OCI-LY1 (cell line): ENCODE results near the gene UBAP2L.

Source experiments
- H2AFZ ChIP-seq: fragments of 200-600 bp; sonication (generic), shearing (Covaris generic); 2 replicates; pipeline ENCODE4 v1.6.0; 2014; ENCODE audit warnings: antibody characterized with exemption, mild to moderate bottlenecking, low read length
- H3F3A ChIP-seq: fragments of 200-600 bp; sonication (generic), shearing (Covaris generic); 2 replicates; pipeline ENCODE4 v1.6.0; 2014; ENCODE audit warnings: mild to moderate bottlenecking, antibody characterized with exemption, low read length, moderate library complexity; ENCODE audit not compliant: insufficient read depth
- H3K27ac ChIP-seq: fragments of 200-600 bp; sonication (generic); 2 replicates; pipeline ENCODE4 v1.5.1; 2014; ENCODE audit warnings: low read length, mixed run types, mild to moderate bottlenecking, low read depth; ENCODE audit not compliant: poor library complexity, severe bottlenecking
- H3K27me3 ChIP-seq: fragments of 200-600 bp; sonication (generic); 2 replicates; pipeline ENCODE4 v1.6.0; 2014; ENCODE audit warnings: antibody characterized with exemption, mild to moderate bottlenecking, low read length, moderate library complexity; ENCODE audit not compliant: insufficient read depth
- H3K36me3 ChIP-seq: fragments of 200-600 bp; sonication (generic); 2 replicates; pipeline ENCODE4 v1.6.1; 2014; ENCODE audit warnings: mild to moderate bottlenecking, antibody characterized with exemption, low read length, moderate library complexity, mixed read lengths; ENCODE audit not compliant: insufficient read depth
- H3K4me1 ChIP-seq: fragments of 200-600 bp; sonication (generic); 2 replicates; pipeline ENCODE4 v1.5.1; 2014; ENCODE audit warnings: mild to moderate bottlenecking, low read length, moderate library complexity; ENCODE audit not compliant: insufficient read depth, severe bottlenecking
- H3K4me2 ChIP-seq: fragments of 200-600 bp; sonication (generic), shearing (Covaris generic); 2 replicates; pipeline ENCODE4 v1.6.1; 2014; ENCODE audit warnings: low read length
- H3K4me3 ChIP-seq: fragments of 200-600 bp; sonication (generic); 2 replicates; pipeline ENCODE4 v1.5.1; 2014; ENCODE audit warnings: low read length, low read depth, mild to moderate bottlenecking, mixed read lengths; ENCODE audit not compliant: poor library complexity, severe bottlenecking
- H3K79me2 ChIP-seq: fragments of 200-600 bp; shearing (Covaris generic); 2 replicates; pipeline ENCODE4 v1.6.1; 2016; ENCODE audit warnings: mixed run types, low read length, mixed read lengths; ENCODE audit not compliant: insufficient read depth
- H3K9ac ChIP-seq: fragments of 200-600 bp; sonication (generic), shearing (Covaris generic); 2 replicates; pipeline ENCODE4 v1.6.1; 2014; ENCODE audit warnings: mild to moderate bottlenecking, low read length, mixed read lengths
- H3K9me2 ChIP-seq: fragments of 200-600 bp; sonication (generic), shearing (Covaris generic); 2 replicates; pipeline ENCODE4 v1.6.1; 2014; ENCODE audit warnings: low read depth, mild to moderate bottlenecking, low read length, mixed read lengths
- H3K9me3 ChIP-seq: fragments of 200-600 bp; shearing (Covaris generic); 2 replicates; pipeline ENCODE4 v1.6.1; 2014; ENCODE audit warnings: low read length, mixed read lengths
- H4K20me1 ChIP-seq: fragments of 200-600 bp; sonication (generic), shearing (Covaris generic); 2 replicates; pipeline ENCODE4 v1.6.0; 2016; ENCODE audit warnings: mild to moderate bottlenecking, low read length; ENCODE audit not compliant: insufficient read depth
- EZH2 ChIP-seq: fragments of 200-600 bp; sonication (generic), shearing (Covaris generic); IDR thresholded peaks from 2 replicates; pipeline ENCODE4 v1.8.0; 2017; ENCODE audit warnings: borderline replicate concordance, mixed run types, mild to moderate bottlenecking, antibody characterized with exemption, low read length, moderate library complexity, mixed read lengths
- TF ChIP-seq, protein P1 (sequence below): fragments of 200-600 bp; sonication (generic), shearing (Covaris generic); IDR thresholded peaks from 2 replicates; pipeline ENCODE4 v1.5.1; 2017; ENCODE audit warnings: mild to moderate bottlenecking, antibody characterized with exemption, low read length, moderate library complexity, mixed read lengths

The UBAP2L gene

DNA sequence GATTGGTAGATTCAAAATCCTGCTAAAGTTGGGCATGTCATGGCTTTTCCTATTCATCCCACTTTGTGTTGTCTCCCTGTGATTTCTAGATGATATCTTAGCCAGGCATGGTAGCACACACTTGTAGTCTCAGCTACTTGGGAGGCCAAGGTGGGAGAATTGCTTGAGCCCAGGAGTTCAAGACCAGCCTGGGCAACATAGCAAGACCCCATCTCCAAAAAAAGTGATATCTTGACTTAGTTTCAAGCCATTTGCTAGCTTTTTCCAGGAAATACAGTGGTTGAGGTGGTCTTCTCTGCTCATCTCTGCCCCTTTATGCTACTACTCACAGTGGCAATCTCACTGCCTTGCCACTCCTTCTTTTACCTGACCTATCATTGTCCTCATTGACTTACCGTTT is 39.4 kb downstream of the UBAP2L start:
- Histone ChIP-seq H4K20me1 (no peaks in the 10 kb centered on the region), H2AFZ (no peak overlapping the region), H3K27me3 (no peaks in the 10 kb centered on the region), H3K4me2 (no peak overlapping the region), H3K4me3 (no peak overlapping the region), H3K4me1 (no peaks in the 10 kb centered on the region), H3K27ac (no peak overlapping the region), H3K9ac (no peak overlapping the region), H3K36me3 (peaks cover 100% of the 10 kb centered on the region), H3F3A (no peaks in the 10 kb centered on the region; the same call in 1 of the 2 replicates), H3K9me3 (no peaks in the 10 kb centered on the region), H3K9me2 (no peaks in the 10 kb centered on the region), H3K79me2 (no peaks in the 10 kb centered on the region)
- TF ChIP-seq, protein P1, sequence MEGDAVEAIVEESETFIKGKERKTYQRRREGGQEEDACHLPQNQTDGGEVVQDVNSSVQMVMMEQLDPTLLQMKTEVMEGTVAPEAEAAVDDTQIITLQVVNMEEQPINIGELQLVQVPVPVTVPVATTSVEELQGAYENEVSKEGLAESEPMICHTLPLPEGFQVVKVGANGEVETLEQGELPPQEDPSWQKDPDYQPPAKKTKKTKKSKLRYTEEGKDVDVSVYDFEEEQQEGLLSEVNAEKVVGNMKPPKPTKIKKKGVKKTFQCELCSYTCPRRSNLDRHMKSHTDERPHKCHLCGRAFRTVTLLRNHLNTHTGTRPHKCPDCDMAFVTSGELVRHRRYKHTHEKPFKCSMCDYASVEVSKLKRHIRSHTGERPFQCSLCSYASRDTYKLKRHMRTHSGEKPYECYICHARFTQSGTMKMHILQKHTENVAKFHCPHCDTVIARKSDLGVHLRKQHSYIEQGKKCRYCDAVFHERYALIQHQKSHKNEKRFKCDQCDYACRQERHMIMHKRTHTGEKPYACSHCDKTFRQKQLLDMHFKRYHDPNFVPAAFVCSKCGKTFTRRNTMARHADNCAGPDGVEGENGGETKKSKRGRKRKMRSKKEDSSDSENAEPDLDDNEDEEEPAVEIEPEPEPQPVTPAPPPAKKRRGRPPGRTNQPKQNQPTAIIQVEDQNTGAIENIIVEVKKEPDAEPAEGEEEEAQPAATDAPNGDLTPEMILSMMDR, result no peak

DNA sequence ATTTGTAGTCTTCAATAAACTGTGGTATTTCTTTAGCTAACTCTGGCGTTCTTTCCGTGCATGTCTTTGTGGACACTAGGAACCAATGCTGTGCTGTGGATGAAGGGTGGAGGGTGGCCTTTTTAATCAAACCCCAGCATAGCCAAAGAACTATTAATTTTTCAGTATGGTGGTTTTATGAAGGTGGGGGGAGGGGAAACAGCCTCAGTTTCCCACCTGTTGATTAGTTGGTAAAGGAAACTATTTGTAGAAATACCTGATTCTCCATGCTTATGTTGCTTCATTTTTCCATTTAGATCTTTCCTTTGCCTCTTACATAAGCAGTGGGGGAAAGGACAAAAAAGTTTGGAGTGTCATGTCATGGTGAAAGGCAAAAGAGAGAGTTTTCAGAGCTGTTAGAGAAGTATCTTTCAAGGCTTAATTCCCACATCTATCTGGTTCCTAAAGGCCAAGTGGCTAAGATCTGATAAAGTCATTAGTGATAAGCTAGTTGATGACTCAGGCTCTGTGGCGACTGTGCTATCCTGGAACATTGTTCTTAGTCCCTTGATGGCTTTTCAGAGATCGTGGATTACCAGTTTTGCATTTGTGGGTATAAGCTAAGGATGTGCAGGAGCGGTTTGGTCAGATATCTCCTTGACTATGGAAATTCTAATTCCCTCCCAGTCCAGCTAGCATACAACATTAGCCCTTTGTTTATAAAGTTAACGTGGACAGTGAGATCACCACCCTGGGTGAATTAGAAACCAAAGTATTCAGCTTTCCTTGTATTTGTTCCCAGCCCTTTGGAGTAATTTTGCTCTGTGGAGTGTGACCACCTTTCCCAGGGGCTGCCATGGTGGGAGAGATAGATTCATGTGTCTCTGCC is 42.9 kb downstream of the UBAP2L start:
- H3K27ac ChIP-seq, result no peak overlapping the region

DNA sequence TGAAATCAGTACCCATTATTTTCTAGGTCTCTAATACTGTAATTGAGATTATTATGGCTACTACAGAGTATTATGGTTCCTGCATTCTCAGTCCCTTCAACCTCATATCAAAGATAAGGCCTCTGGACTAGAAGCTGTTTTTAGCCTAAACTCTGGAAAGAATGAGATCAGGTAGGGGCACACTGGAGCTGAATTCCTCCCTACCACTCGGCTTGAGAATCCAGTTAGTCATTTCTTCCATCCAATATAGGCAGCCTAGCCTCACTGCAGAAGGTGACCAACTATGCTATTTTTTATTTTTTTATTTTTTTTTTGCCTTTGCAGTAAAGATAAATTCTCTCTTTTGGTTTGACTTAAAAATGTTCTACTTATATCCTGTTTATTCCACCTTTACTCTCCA is 43.7 kb downstream of the UBAP2L start:
- H3K9me2 ChIP-seq, result no peaks in the 10 kb centered on the region
- no peaks in the 10 kb centered on the region for H3F3A ChIP-seq
- H3K79me2 ChIP-seq, result no peaks in the 10 kb centered on the region
- H3K4me3 ChIP-seq, result no peak overlapping the region
- H3K27me3 ChIP-seq, result no peaks in the 10 kb centered on the region
- no peaks in the 10 kb centered on the region for H3K4me1 ChIP-seq
- no peak overlapping the region for H3K27ac ChIP-seq
- no peaks in the 10 kb centered on the region for H3K9me3 ChIP-seq
- TF ChIP-seq EZH2, result no peak
- TF ChIP-seq, protein P1, result no peak
- H3K9ac ChIP-seq, result no peak overlapping the region
- H2AFZ ChIP-seq, result no peak overlapping the region
- H4K20me1 ChIP-seq, result no peaks in the 10 kb centered on the region
- no peak overlapping the region for H3K4me2 ChIP-seq
- H3K36me3 ChIP-seq, result peaks cover 94% of the 10 kb centered on the region

More for the DNA sequence above, 42.9 kb downstream of the UBAP2L start:
- no peak overlapping the region for H3K9ac ChIP-seq
- no peaks in the 10 kb centered on the region for H3K4me1 ChIP-seq
- no peak overlapping the region for H2AFZ ChIP-seq
- H3F3A ChIP-seq, result no peaks in the 10 kb centered on the region; the same call in 1 of the 2 replicates
- no peak overlapping the region for H3K4me3 ChIP-seq
- H4K20me1 ChIP-seq, result no peaks in the 10 kb centered on the region
- no peaks in the 10 kb centered on the region for H3K9me2 ChIP-seq
- no peaks in the 10 kb centered on the region for H3K79me2 ChIP-seq
- no peak overlapping the region for H3K4me2 ChIP-seq
- H3K36me3 ChIP-seq, result peaks cover 94% of the 10 kb centered on the region
- no peaks in the 10 kb centered on the region for H3K9me3 ChIP-seq
- TF ChIP-seq, protein P1, result no peak
- TF ChIP-seq EZH2, result no peak
- H3K27me3 ChIP-seq, result no peaks in the 10 kb centered on the region
